Measurements from ENCODE around the gene NPIPA7.
"Not testable (repeated sequence)": the region's sequence is repeated elsewhere in the genome, so short reads cannot be mapped to it uniquely, and the experiment has no call there.

The NPIPA7 gene

GRCh38 chr16:16420515-16420914 is 41.6 kb downstream of the NPIPA7 start:
- not testable (repeated sequence) for DNase-seq

GRCh38 chr16:16425146-16425545 is 46.2 kb downstream of the NPIPA7 start:
- not testable (repeated sequence) for DNase-seq

GRCh38 chr16:16431135-16431534 is 52.2 kb downstream of the NPIPA7 start:
- DNase-seq = not testable (repeated sequence)

GRCh38 chr16:16434711-16435110 is 55.8 kb downstream of the NPIPA7 start:
- not testable (repeated sequence) for DNase-seq

GRCh38 chr16:16441401-16441800 is 62.5 kb downstream of the NPIPA7 start:
- DNase-seq = not testable (repeated sequence)
